HCT116 (cell line): ENCODE measurements around the gene RAP1GAP2. TPM values are rescaled to one million over a fixed set of nuclear protein-coding genes. Genes with fewer than 3 reads are reported as not detected.

ENCODE experiments used
- ATAC-seq: fragments of 200-7000 bp; cut with Tn5 transposase; 2 replicates; pipeline ENCODE4 v1.9.1; 2020; ENCODE audit warnings: mild to moderate bottlenecking, moderate library complexity
- BruUV-seq: library from RNA; stranded (reverse); fragments of 400-500 nt; replicated peaks from 2 replicates; lab custom pipeline; 2021; lab: Mats Ljungman, UMichigan
- CTCF ChIA-PET: fragments of 300-600 bp; sonication (Branson Sonifier 250); formaldehyde crosslinking; loops from one replicate; lab custom pipeline; 2021; ENCODE audit warnings: antibody characterized with exemption; lab: Charles Lee
- POLR2A ChIA-PET: fragments of 300-600, 350-600 bp; sonication (Branson Sonifier 250); formaldehyde crosslinking; loops from one replicate; lab custom pipeline; 2021; ENCODE audit warnings: antibody characterized with exemption; lab: Charles Lee
- RAD21 ChIA-PET, 2 experiments: fragments of 300-600 bp; sonication (Branson Sonifier 250); formaldehyde crosslinking; loops; one replicate each; lab custom pipeline; 2023; ENCODE audit warnings: low total read pairs in 2 of 2; ENCODE audit not compliant: uncharacterized antibody in 2 of 2, unreplicated experiment in 2 of 2, low non-redundant PET in 1 of 2; lab: Charles Lee
- DNase-seq: peaks from one replicate; pipeline ENCODE4 v3.0.0-alpha.2; 2010; ENCODE audit warnings: low read depth, low spot score
- H2AFZ ChIP-seq: fragments of 200-600 bp; shearing (Covaris generic), sonication (generic); 2 replicates; pipeline ENCODE4 v1.6.1; 2017; ENCODE audit warnings: low read depth, mixed run types, mixed read lengths, antibody characterized with exemption, low read length; ENCODE audit not compliant: poor library complexity, severe bottlenecking
- H3K27ac ChIP-seq: 2 replicates; pipeline ENCODE4 v1.5.1; 2012; ENCODE audit warnings: low read depth, low read length
- H3K27me3 ChIP-seq: fragments of 200-600 bp; sonication (generic); 2 replicates; pipeline ENCODE4 v1.6.1; 2016; ENCODE audit warnings: mixed run types, low read length, mixed read lengths; ENCODE audit not compliant: insufficient read depth
- H3K36me3 ChIP-seq, 2 experiments: fragments of 200-500 bp in 1 of 2; fragments of 200-600 bp in 1 of 2; sonication (Bioruptor generic) in 1 of 2; sonication (generic) in 1 of 2; 2 replicates each; pipeline versions ENCODE4 v1.5.1 to v1.6.1; 2014 to 2016; ENCODE audit warnings: low read length in 2 of 2, inconsistent platforms in 1 of 2, mixed read lengths in 1 of 2, mixed run types in 1 of 2; ENCODE audit not compliant: insufficient read depth in 2 of 2, control insufficient read depth in 1 of 2
- H3K4me1 ChIP-seq, 2 experiments: fragments of 200-600 bp in 1 of 2; sonication (generic) in 1 of 2; 2 replicates each; pipeline versions ENCODE4 v1.5.1 to v1.6.1; 2012 to 2017; ENCODE audit warnings: low read length in 2 of 2, inconsistent platforms in 1 of 2, mild to moderate bottlenecking in 1 of 2, mixed read lengths in 1 of 2, mixed run types in 1 of 2, moderate library complexity in 1 of 2; ENCODE audit not compliant: insufficient read depth in 2 of 2, control insufficient read depth in 1 of 2
- H3K4me2 ChIP-seq: fragments of 200-600 bp; sonication (generic); 2 replicates; pipeline ENCODE4 v1.6.1; 2017; ENCODE audit warnings: mixed run types, low read length, mixed read lengths
- H3K4me3 ChIP-seq, 2 experiments: fragments of 200-600 bp in 1 of 2; sonication (generic) in 1 of 2; replicated peaks in 1 of 2; 2 replicates each; pipeline ENCODE4 v1.5.1; 2011 to 2016; ENCODE audit warnings: low read length in 2 of 2, control low read depth in 1 of 2, low read depth in 1 of 2, mild to moderate bottlenecking in 1 of 2, mixed read lengths in 1 of 2, mixed run types in 1 of 2
- H3K79me2 ChIP-seq: fragments of 200-600 bp; sonication (generic); 2 replicates; pipeline ENCODE4 v1.6.1; 2017; ENCODE audit warnings: mild to moderate bottlenecking, mixed run types, low read length, moderate library complexity, mixed read lengths; ENCODE audit not compliant: insufficient read depth
- H3K9ac ChIP-seq: fragments of 200-600 bp; sonication (generic); 2 replicates; pipeline ENCODE4 v1.6.1; 2016; ENCODE audit warnings: low read length, mixed read lengths
- H3K9me2 ChIP-seq: fragments of 200-600 bp; sonication (generic), shearing (Covaris generic); 2 replicates; pipeline ENCODE4 v1.6.1; 2017; ENCODE audit warnings: mixed run types, mild to moderate bottlenecking, moderate library complexity; ENCODE audit not compliant: insufficient read depth
- H3K9me3 ChIP-seq, 2 experiments: fragments of 200-500 bp in 1 of 2; fragments of 200-600 bp in 1 of 2; sonication (Bioruptor generic) in 1 of 2; sonication (generic) in 1 of 2; 2 replicates each; pipeline ENCODE4 v1.6.1; 2014 to 2017; ENCODE audit warnings: low read length in 2 of 2, mixed read lengths in 2 of 2, inconsistent platforms in 1 of 2, low read depth in 1 of 2, mild to moderate bottlenecking in 1 of 2, mixed run types in 1 of 2, moderate library complexity in 1 of 2; ENCODE audit not compliant: control insufficient read depth in 1 of 2, insufficient read depth in 1 of 2
- H4K20me1 ChIP-seq: fragments of 200-600 bp; sonication (generic), shearing (Covaris generic); 2 replicates; pipeline ENCODE4 v1.6.1; 2017; ENCODE audit warnings: mixed run types, mild to moderate bottlenecking, moderate library complexity; ENCODE audit not compliant: insufficient read depth
- CBX3 ChIP-seq: IDR thresholded peaks from 2 replicates; pipeline ENCODE4 v1.6.1; 2012; ENCODE audit warnings: low read depth
- EGR1 ChIP-seq: IDR thresholded peaks from 2 replicates; pipeline ENCODE4 v1.6.1; 2012; ENCODE audit warnings: low read depth
- EZH2 ChIP-seq: fragments of 200-600 bp; sonication (generic); IDR thresholded peaks from 2 replicates; pipeline ENCODE4 v1.6.1; 2017; ENCODE audit warnings: antibody characterized with exemption, mixed run types
- EZH2phosphoT487 ChIP-seq: fragments of 200-600 bp; IDR thresholded peaks from 2 replicates; pipeline ENCODE4 v1.6.1; 2018; ENCODE audit warnings: antibody characterized with exemption, borderline replicate concordance
- JUND ChIP-seq: IDR thresholded peaks from 2 replicates; pipeline ENCODE4 v1.6.1; 2012
- MAX ChIP-seq: IDR thresholded peaks from 2 replicates; pipeline ENCODE4 v1.6.1; 2012
- POLR2A ChIP-seq: IDR thresholded peaks from 2 replicates; pipeline ENCODE4 v1.7.0; 2011; ENCODE audit warnings: borderline replicate concordance; ENCODE audit not compliant: insufficient read depth, insufficient read length; ENCODE audit errors: extremely low read depth
- POLR2AphosphoS5 ChIP-seq: IDR thresholded peaks from 2 replicates; pipeline ENCODE4 v1.6.1; 2011; ENCODE audit warnings: mild to moderate bottlenecking, low read depth, low read length, moderate library complexity
- REST ChIP-seq: IDR thresholded peaks from 2 replicates; pipeline ENCODE4 v1.6.1; 2012; ENCODE audit warnings: low read depth
- SIN3A ChIP-seq: IDR thresholded peaks from 2 replicates; pipeline ENCODE4 v1.6.1; 2012; ENCODE audit warnings: low read depth
- SP1 ChIP-seq: IDR thresholded peaks from 2 replicates; pipeline ENCODE4 v1.6.1; 2012; ENCODE audit warnings: low read depth
- SRF ChIP-seq: IDR thresholded peaks from 2 replicates; pipeline ENCODE4 v1.6.1; 2012; ENCODE audit warnings: low read depth
- YY1 ChIP-seq: IDR thresholded peaks from 2 replicates; pipeline ENCODE4 v1.6.1; 2011; ENCODE audit warnings: low read length, low read depth, moderate library complexity, mild to moderate bottlenecking; ENCODE audit not compliant: insufficient replicate concordance; ENCODE audit errors: extremely low read depth
- ZBTB33 ChIP-seq: IDR thresholded peaks from 2 replicates; pipeline ENCODE4 v1.6.1; 2011; ENCODE audit warnings: mild to moderate bottlenecking, low read length, moderate library complexity; ENCODE audit not compliant: insufficient replicate concordance; ENCODE audit errors: extremely low read depth
- ZFX ChIP-seq: fragments of 450-650 bp; IDR thresholded peaks from 2 replicates; pipeline ENCODE4 v1.6.1; 2017
- ZNF274 ChIP-seq: fragments of 200-500 bp; sonication (Bioruptor generic); IDR thresholded peaks from 2 replicates; pipeline ENCODE4 v1.6.1; 2014; ENCODE audit warnings: mild to moderate bottlenecking, low read depth, low read length, inconsistent platforms
- intact Hi-C: fragments of 100-400 bp; cut with micrococcal nuclease; formaldehyde crosslinking; loops from 2 replicates; pipeline ENCODE4 v1.10.0; 2022
- total RNA-seq: library from RNA; stranded (reverse); gene quantifications from one replicate; pipeline ENCODE4 v1.2.1, GENCODE V29; 2021; ENCODE audit not compliant: unreplicated experiment
- TF ChIP-seq, protein P1 (sequence below): IDR thresholded peaks from 2 replicates; pipeline ENCODE4 v1.6.1; 2012

Gene RAP1GAP2
- total RNA-seq, 1 experiment from 2014 or later, result 54.6 TPM

DNA sequence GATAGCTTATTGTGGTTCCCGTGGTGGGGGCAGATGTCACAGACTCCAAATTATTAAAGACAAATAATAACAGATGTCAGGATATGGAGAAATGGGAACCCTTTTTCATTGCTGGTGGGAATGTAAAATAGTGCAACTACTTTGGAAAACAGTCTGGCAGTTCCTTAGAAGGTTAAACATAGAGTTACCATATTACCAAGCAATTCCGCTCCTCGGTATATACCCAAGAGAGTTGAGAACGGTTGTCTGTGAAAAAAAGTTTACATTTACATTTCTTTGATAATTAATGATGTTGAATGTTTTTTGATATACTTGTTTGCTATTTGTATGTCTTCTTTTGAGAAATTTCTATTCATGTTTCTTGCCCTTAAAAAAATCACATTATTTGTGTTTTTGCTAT lies 226.0 kb downstream of the RAP1GAP2 start:
- RAD21 ChIA-PET, result no interaction called here

More for the DNA sequence above, 226.0 kb downstream of the RAP1GAP2 start:
- no peak for ATAC-seq
- CTCF ChIA-PET, result no interaction called here
- Histone ChIP-seq H4K20me1 (no peaks in the 10 kb centered on the region), H3K27ac (no peak overlapping the region), H3K27me3 (no peaks in the 10 kb centered on the region), H3K4me1 (no peaks in the 10 kb centered on the region), H3K4me3 (no peak overlapping the region), H3K9me2 (no peaks in the 10 kb centered on the region), H3K79me2 (peaks cover 5% of the 10 kb centered on the region; the same call in 1 of the 2 replicates), H3K9ac (no peak overlapping the region), H2AFZ (no peak overlapping the region), H3K9me3 (0 out of 4 replicates have a peak, but pooled peaks cover 3 to 5% of the 10 kb centered on the region in 2 experiments), H3K4me2 (no peak overlapping the region), H3K36me3 (peaks cover 20 to 47% of the 10 kb centered on the region in 2 experiments)
- TF ChIP-seq MAX (no peak), SRF (no peak), EZH2phosphoT487 (no peak), POLR2A (no peak), CBX3 (no peak), ZNF274 (no peak), POLR2AphosphoS5 (no peak), EZH2 (no peak), EGR1 (no peak), JUND (no peak), YY1 (no peak), ZFX (no peak), REST (no peak), SIN3A (no peak), ZBTB33 (no peak), SP1 (no peak)
- TF ChIP-seq, protein P1, sequence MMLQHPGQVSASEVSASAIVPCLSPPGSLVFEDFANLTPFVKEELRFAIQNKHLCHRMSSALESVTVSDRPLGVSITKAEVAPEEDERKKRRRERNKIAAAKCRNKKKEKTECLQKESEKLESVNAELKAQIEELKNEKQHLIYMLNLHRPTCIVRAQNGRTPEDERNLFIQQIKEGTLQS, result no peak
- no peak for DNase-seq
- intact Hi-C loops, result no loop called here
- no TSS peak for BruUV-seq
- POLR2A ChIA-PET, result no interaction called here
